ENCODE data around the gene MTRF1L.

The MTRF1L gene

GRCh38 chr6:153002613-153003365 lies at the start of gene MTRF1L:
MTRF1L (minus strand) TSS chr6:153002709; CDS start chr6:153002685, 24 bp downstream.
- Histone ChIP-seq H3K36me3 (ENCODE audit: insufficient read depth, low read length) (peaks cover 23% of the 10 kb centered on the region), H3K27ac (peak within 1 kb of the TSS; percentile 47), H3K9ac (ENCODE audit: insufficient read length) (peak within 1 kb of the TSS; percentile 95), H3K4me3 (peak within 1 kb of the TSS; percentile 90), H3K9me3 (ENCODE audit: low read depth, low read length) (no peaks in the 10 kb centered on the region)
- DNase-seq (ENCODE audit: low read depth, low spot score): peak; percentile 93
- TF ChIP-seq EZH2 (IDR thresholded peaks at IDR 0.05) (no peak), FOXP2 (optimal IDR thresholded peaks at IDR 0.05; ENCODE audit: control extremely low read depth, extremely low read length, insufficient read depth) (no peak), POLR2AphosphoS5 (IDR thresholded peaks at IDR 0.05; ENCODE audit: borderline replicate concordance, low read depth, low read length) (peak; percentile 70)

- H3K4me3 ChIP-seq: no peak overlapping the region
- H3K36me3 ChIP-seq (ENCODE audit: insufficient read depth, low read length): no peaks in the 10 kb centered on the region
- no peak for DNase-seq (ENCODE audit: low read depth, low spot score)
- H3K27ac ChIP-seq: no peak overlapping the region
- no peak for TF ChIP-seq EZH2 (IDR thresholded peaks at IDR 0.05)
- no peak overlapping the region for H3K9ac ChIP-seq (ENCODE audit: insufficient read length)
- H3K9me3 ChIP-seq (ENCODE audit: low read depth, low read length): no peaks in the 10 kb centered on the region
These were observed 49.3 kb upstream of the MTRF1L start for GRCh38 chr6:153051801-153052200.

- Histone ChIP-seq H3K27ac (no peak overlapping the region), H3K9ac (ENCODE audit: insufficient read length) (no peak overlapping the region), H3K9me3 (ENCODE audit: low read depth, low read length) (no peaks in the 10 kb centered on the region), H3K36me3 (ENCODE audit: insufficient read depth, low read length) (no peaks in the 10 kb centered on the region), H3K4me3 (no peak overlapping the region)
- TF ChIP-seq FOXP2 (optimal IDR thresholded peaks at IDR 0.05; ENCODE audit: control extremely low read depth, extremely low read length, insufficient read depth): no peak
- no peak for TF ChIP-seq EZH2 (IDR thresholded peaks at IDR 0.05)
- TF ChIP-seq POLR2AphosphoS5 (IDR thresholded peaks at IDR 0.05; ENCODE audit: borderline replicate concordance, low read depth, low read length): no peak
- DNase-seq (ENCODE audit: low read depth, low spot score): no peak
These were observed 46.1 kb upstream of the MTRF1L start for GRCh38 chr6:153048631-153049030.

- no peak overlapping the region for H3K9ac ChIP-seq (ENCODE audit: insufficient read length)
- no peaks in the 10 kb centered on the region for H3K36me3 ChIP-seq (ENCODE audit: insufficient read depth, low read length)
- no peak overlapping the region for H3K4me3 ChIP-seq
- no peaks in the 10 kb centered on the region for H3K9me3 ChIP-seq (ENCODE audit: low read depth, low read length)
- no peak for DNase-seq (ENCODE audit: low read depth, low spot score)
- no peak overlapping the region for H3K27ac ChIP-seq
- TF ChIP-seq EZH2 (IDR thresholded peaks at IDR 0.05) (no peak), POLR2AphosphoS5 (IDR thresholded peaks at IDR 0.05; ENCODE audit: borderline replicate concordance, low read depth, low read length) (no peak), FOXP2 (optimal IDR thresholded peaks at IDR 0.05; ENCODE audit: control extremely low read depth, extremely low read length, insufficient read depth) (no peak)
These were observed 44.9 kb upstream of the MTRF1L start for GRCh38 chr6:153047386-153047785.

GRCh38 chr6:153045271-153045670 lies 42.8 kb upstream of the MTRF1L start:
- no peak for DNase-seq (ENCODE audit: low read depth, low spot score)
- H3K27ac ChIP-seq: no peak overlapping the region
- TF ChIP-seq EZH2 (IDR thresholded peaks at IDR 0.05): no peak
- no peak for TF ChIP-seq POLR2AphosphoS5 (IDR thresholded peaks at IDR 0.05; ENCODE audit: borderline replicate concordance, low read depth, low read length)
- TF ChIP-seq FOXP2 (optimal IDR thresholded peaks at IDR 0.05; ENCODE audit: control extremely low read depth, extremely low read length, insufficient read depth): no peak

GRCh38 chr6:153044295-153044694 lies 41.8 kb upstream of the MTRF1L start:
- TF ChIP-seq EZH2 (IDR thresholded peaks at IDR 0.05) (no peak), FOXP2 (optimal IDR thresholded peaks at IDR 0.05; ENCODE audit: control extremely low read depth, extremely low read length, insufficient read depth) (no peak), POLR2AphosphoS5 (IDR thresholded peaks at IDR 0.05; ENCODE audit: borderline replicate concordance, low read depth, low read length) (no peak)
- no peak overlapping the region for H3K27ac ChIP-seq
- H3K9ac ChIP-seq (ENCODE audit: insufficient read length): no peak overlapping the region
- no peaks in the 10 kb centered on the region for H3K36me3 ChIP-seq (ENCODE audit: insufficient read depth, low read length)
- H3K9me3 ChIP-seq (ENCODE audit: low read depth, low read length): no peaks in the 10 kb centered on the region
- H3K4me3 ChIP-seq: no peak overlapping the region
- DNase-seq (ENCODE audit: low read depth, low spot score): no peak

More at GRCh38 chr6:153045271-153045670, 42.8 kb upstream of the MTRF1L start:
- Histone ChIP-seq H3K9me3 (ENCODE audit: low read depth, low read length) (no peaks in the 10 kb centered on the region), H3K9ac (ENCODE audit: insufficient read length) (no peak overlapping the region), H3K36me3 (ENCODE audit: insufficient read depth, low read length) (no peaks in the 10 kb centered on the region), H3K4me3 (no peak overlapping the region)

- H3K4me3 ChIP-seq: no peak overlapping the region
- TF ChIP-seq EZH2 (IDR thresholded peaks at IDR 0.05) (no peak), POLR2AphosphoS5 (IDR thresholded peaks at IDR 0.05; ENCODE audit: borderline replicate concordance, low read depth, low read length) (no peak), FOXP2 (optimal IDR thresholded peaks at IDR 0.05; ENCODE audit: control extremely low read depth, extremely low read length, insufficient read depth) (no peak)
These were observed 41.2 kb upstream of the MTRF1L start for GRCh38 chr6:153043719-153044118.

GRCh38 chr6:153038378-153039057 lies 36.0 kb upstream of the MTRF1L start:
- no peak for DNase-seq (ENCODE audit: low read depth, low spot score)
- H3K9ac ChIP-seq (ENCODE audit: insufficient read length): no peak overlapping the region
- TF ChIP-seq POLR2AphosphoS5 (IDR thresholded peaks at IDR 0.05; ENCODE audit: borderline replicate concordance, low read depth, low read length) (no peak), EZH2 (IDR thresholded peaks at IDR 0.05) (no peak), FOXP2 (optimal IDR thresholded peaks at IDR 0.05; ENCODE audit: control extremely low read depth, extremely low read length, insufficient read depth) (no peak)
- H3K36me3 ChIP-seq (ENCODE audit: insufficient read depth, low read length): no peaks in the 10 kb centered on the region
- H3K4me3 ChIP-seq: no peak overlapping the region
- no peak overlapping the region for H3K27ac ChIP-seq
- no peaks in the 10 kb centered on the region for H3K9me3 ChIP-seq (ENCODE audit: low read depth, low read length)

More at GRCh38 chr6:153043719-153044118, 41.2 kb upstream of the MTRF1L start:
- Histone ChIP-seq H3K9me3 (ENCODE audit: low read depth, low read length) (no peaks in the 10 kb centered on the region), H3K9ac (ENCODE audit: insufficient read length) (no peak overlapping the region), H3K36me3 (ENCODE audit: insufficient read depth, low read length) (no peaks in the 10 kb centered on the region), H3K27ac (no peak overlapping the region)
- no peak for DNase-seq (ENCODE audit: low read depth, low spot score)
